ENCODE measurements around the gene S100PBP.

Gene S100PBP

DNA sequence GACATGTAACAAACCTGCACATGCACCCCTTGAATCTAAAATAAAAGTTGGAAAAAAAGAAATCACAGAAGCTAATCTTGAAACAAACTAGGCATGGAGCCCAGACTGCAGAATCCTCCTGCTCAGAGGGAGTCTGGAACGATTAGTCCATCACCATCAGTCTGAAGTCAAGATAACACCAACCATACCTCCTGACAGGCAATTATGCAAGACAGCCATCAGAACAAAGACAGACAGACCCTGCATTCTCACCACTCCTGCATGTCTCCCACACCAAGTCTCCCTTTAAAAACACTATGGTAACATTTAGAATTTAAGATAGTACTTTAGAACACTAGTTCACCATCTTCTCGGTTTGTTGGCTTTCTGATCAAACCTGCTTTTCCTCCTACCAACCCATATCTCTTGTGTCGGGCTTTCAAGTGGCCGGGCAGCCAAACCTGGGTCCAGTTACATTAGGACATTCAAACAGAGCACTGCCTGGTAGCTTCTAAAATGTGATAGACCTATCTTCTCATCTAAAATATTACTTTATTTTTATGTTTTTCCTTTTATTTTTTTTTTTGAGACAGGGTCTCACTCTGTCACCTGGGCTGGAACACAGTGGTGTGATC, 10.4 kb upstream of the S100PBP start:
- no peaks in the 10 kb centered on the region for H3K9me2 ChIP-seq (replicated peaks; ENCODE audit: low read depth, low read length)
- no peaks in the 10 kb centered on the region for H3F3A ChIP-seq (ENCODE audit: low read depth)
- H3K9ac ChIP-seq (ENCODE audit: low read depth, low read length, poor library complexity, severe bottlenecking) = no peak overlapping the region
- H3K4me1 ChIP-seq (ENCODE audit: insufficient read depth, low read length, poor library complexity, severe bottlenecking) = peaks cover 14% of the 10 kb centered on the region
- no peak overlapping the region for H3K4me2 ChIP-seq (ENCODE audit: low read depth, low read length, poor library complexity, severe bottlenecking)
- TF ChIP-seq, protein P1, sequence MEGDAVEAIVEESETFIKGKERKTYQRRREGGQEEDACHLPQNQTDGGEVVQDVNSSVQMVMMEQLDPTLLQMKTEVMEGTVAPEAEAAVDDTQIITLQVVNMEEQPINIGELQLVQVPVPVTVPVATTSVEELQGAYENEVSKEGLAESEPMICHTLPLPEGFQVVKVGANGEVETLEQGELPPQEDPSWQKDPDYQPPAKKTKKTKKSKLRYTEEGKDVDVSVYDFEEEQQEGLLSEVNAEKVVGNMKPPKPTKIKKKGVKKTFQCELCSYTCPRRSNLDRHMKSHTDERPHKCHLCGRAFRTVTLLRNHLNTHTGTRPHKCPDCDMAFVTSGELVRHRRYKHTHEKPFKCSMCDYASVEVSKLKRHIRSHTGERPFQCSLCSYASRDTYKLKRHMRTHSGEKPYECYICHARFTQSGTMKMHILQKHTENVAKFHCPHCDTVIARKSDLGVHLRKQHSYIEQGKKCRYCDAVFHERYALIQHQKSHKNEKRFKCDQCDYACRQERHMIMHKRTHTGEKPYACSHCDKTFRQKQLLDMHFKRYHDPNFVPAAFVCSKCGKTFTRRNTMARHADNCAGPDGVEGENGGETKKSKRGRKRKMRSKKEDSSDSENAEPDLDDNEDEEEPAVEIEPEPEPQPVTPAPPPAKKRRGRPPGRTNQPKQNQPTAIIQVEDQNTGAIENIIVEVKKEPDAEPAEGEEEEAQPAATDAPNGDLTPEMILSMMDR (conservative IDR thresholded peaks at IDR 0.05; ENCODE audit: low read length) = no peak
- no peak for TF ChIP-seq EZH2phosphoT487 (IDR thresholded peaks at IDR 0.05; ENCODE audit: borderline replicate concordance)
- H3K79me2 ChIP-seq (ENCODE audit: insufficient read depth, low read length) = peaks cover 49% of the 10 kb centered on the region
- no peaks in the 10 kb centered on the region for H3K9me3 ChIP-seq (ENCODE audit: insufficient read depth, low read depth, low read length)
- no peaks in the 10 kb centered on the region for H3K27me3 ChIP-seq (ENCODE audit: insufficient read depth, low read length, poor library complexity, severe bottlenecking)
- H2AFZ ChIP-seq (ENCODE audit: low read length) = no peak overlapping the region
- H4K20me1 ChIP-seq (ENCODE audit: insufficient read depth, low read length, poor library complexity, severe bottlenecking) = peaks cover 36% of the 10 kb centered on the region
- no peak overlapping the region for H3K4me3 ChIP-seq (ENCODE audit: low read length, poor library complexity, severe bottlenecking)
- peaks cover 73% of the 10 kb centered on the region; the same call in 1 of the 2 replicates for H3K36me3 ChIP-seq (ENCODE audit: insufficient read depth, low read length)

DNA sequence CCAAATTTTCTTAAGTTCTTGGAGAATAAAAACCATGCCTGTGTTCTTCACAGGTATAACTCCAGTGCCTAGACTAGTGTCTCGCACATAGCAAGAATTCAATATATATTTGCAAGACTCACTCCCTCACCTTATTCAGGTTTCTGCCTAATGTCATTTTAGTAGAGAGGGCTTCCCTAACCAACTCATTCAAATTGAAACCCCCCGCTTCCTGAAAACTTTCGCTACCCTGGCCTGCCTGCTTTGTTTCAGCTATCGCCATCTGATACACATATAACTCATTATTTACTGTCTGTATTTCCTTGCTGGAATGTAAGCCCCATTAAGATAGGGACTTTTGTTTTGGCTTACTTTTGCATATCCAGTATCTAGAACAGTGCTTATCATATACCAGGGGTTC, 8.9 kb upstream of the S100PBP start:
- TF ChIP-seq EZH2phosphoT487 (IDR thresholded peaks at IDR 0.05; ENCODE audit: borderline replicate concordance) = no peak
- TF ChIP-seq, protein P1 (conservative IDR thresholded peaks at IDR 0.05; ENCODE audit: low read length) = no peak
- Histone ChIP-seq H3K4me1 (ENCODE audit: insufficient read depth, low read length, poor library complexity, severe bottlenecking) (peaks cover 22% of the 10 kb centered on the region), H3K9me2 (replicated peaks; ENCODE audit: low read depth, low read length) (no peaks in the 10 kb centered on the region), H3F3A (ENCODE audit: low read depth) (no peaks in the 10 kb centered on the region), H3K36me3 (ENCODE audit: insufficient read depth, low read length) (peaks cover 60% of the 10 kb centered on the region; the same call in 1 of the 2 replicates), H3K9ac (ENCODE audit: low read depth, low read length, poor library complexity, severe bottlenecking) (no peak overlapping the region), H3K4me3 (ENCODE audit: low read length, poor library complexity, severe bottlenecking) (no peak overlapping the region), H3K79me2 (ENCODE audit: insufficient read depth, low read length) (peaks cover 65% of the 10 kb centered on the region), H3K9me3 (ENCODE audit: insufficient read depth, low read depth, low read length) (no peaks in the 10 kb centered on the region), H4K20me1 (ENCODE audit: insufficient read depth, low read length, poor library complexity, severe bottlenecking) (peaks cover 51% of the 10 kb centered on the region), H3K27me3 (ENCODE audit: insufficient read depth, low read length, poor library complexity, severe bottlenecking) (no peaks in the 10 kb centered on the region), H3K4me2 (ENCODE audit: low read depth, low read length, poor library complexity, severe bottlenecking) (no peak overlapping the region), H2AFZ (ENCODE audit: low read length) (no peak overlapping the region)

DNA sequence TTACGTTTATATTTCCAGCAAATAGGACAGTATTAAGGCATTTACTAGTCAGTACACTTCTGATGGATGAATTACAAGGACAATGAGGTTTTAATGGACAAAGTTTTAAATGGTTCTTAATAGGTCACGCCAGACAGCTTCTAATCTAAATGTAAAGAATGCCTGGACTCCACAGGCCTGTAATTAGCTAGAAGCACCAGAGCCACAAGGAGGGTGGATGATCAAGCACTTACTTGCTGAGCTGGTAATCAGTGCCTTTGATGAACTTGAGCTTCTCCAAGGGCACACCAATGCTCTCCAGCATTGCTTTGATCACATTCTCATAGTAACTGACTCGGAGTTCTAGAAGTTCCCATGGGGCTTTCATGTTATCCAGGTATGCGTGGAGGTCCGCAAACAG, 7.1 kb upstream of the S100PBP start:
- H3K27me3 ChIP-seq (ENCODE audit: insufficient read depth, low read length, poor library complexity, severe bottlenecking) = no peaks in the 10 kb centered on the region
- TF ChIP-seq, protein P1 (conservative IDR thresholded peaks at IDR 0.05; ENCODE audit: low read length) = no peak
- no peak for TF ChIP-seq EZH2phosphoT487 (IDR thresholded peaks at IDR 0.05; ENCODE audit: borderline replicate concordance)
- peaks cover 67% of the 10 kb centered on the region for H4K20me1 ChIP-seq (ENCODE audit: insufficient read depth, low read length, poor library complexity, severe bottlenecking)
- peaks cover 38% of the 10 kb centered on the region for H3K4me1 ChIP-seq (ENCODE audit: insufficient read depth, low read length, poor library complexity, severe bottlenecking)
- no peaks in the 10 kb centered on the region for H3F3A ChIP-seq (ENCODE audit: low read depth)
- H3K4me3 ChIP-seq (ENCODE audit: low read length, poor library complexity, severe bottlenecking) = no peak overlapping the region
- H3K36me3 ChIP-seq (ENCODE audit: insufficient read depth, low read length) = peaks cover 58% of the 10 kb centered on the region; the same call in 1 of the 2 replicates
- no peaks in the 10 kb centered on the region for H3K9me2 ChIP-seq (replicated peaks; ENCODE audit: low read depth, low read length)
- H3K79me2 ChIP-seq (ENCODE audit: insufficient read depth, low read length) = peaks cover 83% of the 10 kb centered on the region
- H3K9ac ChIP-seq (ENCODE audit: low read depth, low read length, poor library complexity, severe bottlenecking) = no peak overlapping the region
- no peaks in the 10 kb centered on the region for H3K9me3 ChIP-seq (ENCODE audit: insufficient read depth, low read depth, low read length)
- H3K4me2 ChIP-seq (ENCODE audit: low read depth, low read length, poor library complexity, severe bottlenecking) = no peak overlapping the region
- no peak overlapping the region for H2AFZ ChIP-seq (ENCODE audit: low read length)

All from Loucy (cell line).